ENCODE measurements around the gene SPDYC. TPM values are rescaled to one million over a fixed set of nuclear protein-coding genes. Genes with fewer than 3 reads are reported as not detected.
"Not testable (repeated sequence)": the region's sequence is repeated elsewhere in the genome, so short reads cannot be mapped to it uniquely, and the experiment has no call there.

The SPDYC gene
- polyA plus RNA-seq, 4 donors: not detected

DNA sequence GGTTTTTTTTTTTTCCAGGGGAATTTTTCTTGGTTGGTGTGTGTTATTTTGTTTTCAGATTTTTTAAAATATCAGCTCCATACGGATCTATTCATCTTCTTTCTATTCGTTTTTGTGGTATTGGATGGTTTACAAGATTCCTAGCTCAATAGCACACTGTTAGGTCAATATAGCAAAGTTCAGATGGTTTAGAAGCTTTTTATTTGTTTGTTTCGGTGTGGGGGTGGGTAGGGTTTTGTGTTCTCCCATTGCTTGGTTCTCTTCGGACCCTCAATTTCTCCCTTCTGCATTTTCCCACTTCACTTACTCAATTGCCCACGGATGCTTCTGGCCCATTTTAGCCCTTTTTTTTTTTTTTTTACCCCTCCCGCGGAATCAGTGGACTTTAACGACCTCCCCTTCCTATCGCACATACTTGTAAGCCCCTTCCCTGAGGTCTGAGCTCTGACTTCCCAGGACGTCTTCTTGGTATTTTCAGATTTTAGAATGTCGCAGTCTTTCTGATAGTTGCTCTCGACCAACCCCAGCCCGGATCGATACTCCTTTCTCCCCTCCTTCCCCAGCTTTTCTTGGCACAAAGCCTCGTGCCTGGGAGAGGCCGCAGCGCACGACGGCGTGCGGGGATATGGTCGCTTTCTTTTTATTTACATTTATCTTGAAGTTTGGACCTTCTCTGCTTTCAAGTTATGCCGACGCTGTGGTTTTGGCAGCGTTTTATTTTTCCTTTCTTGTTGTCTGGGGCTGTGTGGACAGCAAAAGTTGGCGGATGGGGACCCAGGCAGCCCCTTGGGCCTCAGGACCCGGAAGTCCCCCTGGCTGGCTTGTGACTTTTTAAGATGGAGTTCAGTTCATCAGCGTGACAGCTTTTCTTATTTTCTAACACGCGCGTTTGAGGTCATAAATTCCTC is 4.4 kb upstream of the SPDYC start:
- no peak for DNase-seq (ENCODE audit: low read depth in 4 of 4, low spot score in 3 of 4)

GRCh38 chr11:65166893-65167292 is 3.1 kb upstream of the SPDYC start:
- no peak for DNase-seq (ENCODE audit: low read depth in 4 of 4, low spot score in 3 of 4)

DNA sequence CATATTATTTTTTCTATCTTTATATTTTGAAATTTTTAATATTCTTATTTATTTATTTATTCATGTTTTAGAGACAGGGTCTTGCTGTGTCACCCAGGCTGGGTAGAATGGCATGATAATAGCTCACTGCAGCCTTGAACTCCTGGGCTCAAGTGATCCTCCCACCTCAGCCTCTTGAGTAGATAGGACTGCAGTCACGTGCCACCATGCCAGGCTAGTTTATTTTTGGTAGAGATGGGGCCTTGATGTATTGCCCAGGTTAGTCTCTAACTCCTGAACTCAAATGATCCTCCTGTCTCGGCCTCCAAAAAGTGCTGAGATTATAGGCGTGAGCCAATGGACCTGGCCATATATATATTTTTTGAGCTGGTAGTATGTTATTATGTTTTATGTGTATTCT is 2.4 kb upstream of the SPDYC start:
- DNase-seq (ENCODE audit: low read depth in 4 of 4, low spot score in 3 of 4): no peak

DNA sequence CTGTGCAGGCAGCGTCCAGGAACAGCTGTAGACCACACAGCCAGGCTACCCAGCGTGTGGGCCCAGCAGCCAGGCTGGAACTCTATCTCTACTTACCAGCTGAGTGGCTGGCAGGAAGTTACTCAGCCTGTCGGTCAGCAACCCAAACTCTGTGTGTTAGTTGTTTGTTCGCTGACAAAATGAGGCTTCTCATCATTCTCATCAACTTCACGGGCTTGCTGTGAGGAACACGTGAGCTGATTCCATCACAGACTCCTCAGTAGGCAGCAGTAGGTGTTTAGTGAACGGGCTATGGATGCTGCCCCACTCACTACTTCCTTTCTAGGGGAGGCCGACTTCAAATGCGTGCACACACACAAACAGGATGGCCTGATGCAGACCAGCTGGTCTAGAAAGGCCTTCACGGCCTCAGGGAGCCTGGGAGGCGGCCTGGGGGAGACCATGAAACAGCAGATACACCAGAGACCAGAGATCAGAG is 830 bp upstream of the SPDYC start:
- no peak for DNase-seq (ENCODE audit: low read depth in 4 of 4, low spot score in 3 of 4)

- DNase-seq (ENCODE audit: low read depth in 4 of 4, low spot score in 3 of 4): no peak
Observed at GRCh38 chr11:65172600-65172999, 2.6 kb downstream of the SPDYC start.

- not testable (repeated sequence) for DNase-seq (ENCODE audit: low read depth in 4 of 4, low spot score in 3 of 4)
Observed at GRCh38 chr11:65174571-65175010, 4.6 kb downstream of the SPDYC start.

GRCh38 chr11:65180877-65181568 is 11.0 kb downstream of the SPDYC start:
- peak in 2 of 4 donors; percentile 51 to 54 for DNase-seq (ENCODE audit: low read depth in 4 of 4, low spot score in 3 of 4)

DNA sequence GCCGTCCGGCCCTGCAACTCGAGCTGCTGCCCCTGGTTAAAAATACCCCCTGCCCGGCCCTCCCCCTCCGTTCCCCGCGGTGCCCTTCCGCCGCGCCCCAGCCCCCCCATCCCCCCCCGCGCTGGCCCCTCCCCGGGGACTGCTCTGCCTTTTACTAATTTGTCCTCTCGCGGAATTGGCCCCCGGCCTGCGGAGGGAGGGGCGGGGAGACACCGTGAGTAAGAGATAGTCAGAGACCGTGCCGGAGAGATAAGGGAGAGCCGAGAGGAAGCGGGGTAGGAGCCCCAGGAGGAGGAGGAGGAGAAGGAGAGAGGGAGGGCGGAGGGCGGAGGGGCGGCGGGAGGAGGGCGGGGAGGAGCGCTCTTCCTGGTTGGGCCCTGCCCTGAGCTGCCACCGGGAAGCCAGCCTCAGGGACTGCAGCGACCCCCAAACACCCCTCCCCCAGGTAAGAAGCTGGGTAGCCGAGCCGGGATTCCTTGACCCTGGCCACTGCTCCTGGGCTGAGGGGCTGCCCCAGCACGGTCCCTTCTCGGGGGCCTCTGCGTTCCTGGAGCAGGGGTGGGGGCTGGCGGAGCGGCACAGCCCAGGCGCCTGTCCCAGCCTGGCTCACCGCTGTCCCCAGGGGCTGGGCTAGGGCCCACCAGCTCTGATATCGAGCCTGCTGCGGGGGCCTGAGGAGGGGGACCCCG is 11.7 kb downstream of the SPDYC start, which contains the start of gene CAPN1:
TSS of gene CAPN1 (plus strand) at position 360 of the 689 bp plus-strand sequence. CDS start 774 bp downstream, outside the sequence.
- DNase-seq (ENCODE audit: low read depth in 4 of 4, low spot score in 3 of 4): peak in 1 of 4 donors; percentile 47

- no peak for DNase-seq (ENCODE audit: low read depth in 4 of 4, low spot score in 3 of 4)
Observed at GRCh38 chr11:65182258-65183170, 12.5 kb downstream of the SPDYC start.

- no peak for DNase-seq (ENCODE audit: low read depth in 4 of 4, low spot score in 3 of 4)
Observed at GRCh38 chr11:65183201-65183891, 13.3 kb downstream of the SPDYC start.

DNA sequence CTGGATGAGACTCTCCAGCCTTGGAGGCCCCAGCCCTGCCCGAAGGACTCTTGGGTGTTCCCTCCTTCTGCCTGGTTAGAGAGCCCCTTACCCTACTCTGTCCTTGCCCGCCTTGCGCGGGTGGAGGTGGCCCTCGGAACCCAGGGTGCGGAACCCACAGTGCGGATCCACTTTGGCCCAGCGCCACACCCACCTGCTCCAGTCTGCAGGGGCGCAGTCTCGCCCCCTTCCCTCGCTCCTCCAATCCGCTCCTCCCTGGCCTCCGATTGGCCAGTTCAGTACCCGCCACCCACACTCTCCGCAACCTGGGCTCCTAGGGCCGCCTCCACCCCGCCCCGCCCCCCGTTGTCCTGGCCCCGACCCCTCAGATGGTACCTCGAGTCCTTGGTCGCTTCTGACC is 14.1 kb downstream of the SPDYC start:
- no peak for DNase-seq (ENCODE audit: low read depth in 4 of 4, low spot score in 3 of 4)

DNA sequence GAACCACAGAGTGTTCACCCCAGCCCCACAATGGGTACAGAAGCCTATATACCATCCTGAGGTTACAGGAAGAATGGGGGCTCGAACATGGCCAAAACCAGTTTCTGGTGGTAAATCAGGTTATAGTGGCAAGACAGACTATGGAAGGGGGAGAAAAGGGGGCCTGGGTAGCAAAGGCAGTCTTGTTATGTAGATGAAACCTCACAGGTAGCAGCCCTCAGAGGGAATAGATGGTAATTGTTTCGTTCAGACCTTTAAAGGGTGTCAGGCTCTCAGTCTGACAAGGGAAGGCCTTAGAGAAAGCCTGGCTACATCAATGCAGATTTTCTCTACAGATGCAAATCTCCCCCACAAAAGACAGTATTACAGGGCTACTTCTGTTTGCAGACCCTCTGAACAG is 15.1 kb downstream of the SPDYC start:
- DNase-seq (ENCODE audit: low read depth in 4 of 4, low spot score in 3 of 4): no peak

DNA sequence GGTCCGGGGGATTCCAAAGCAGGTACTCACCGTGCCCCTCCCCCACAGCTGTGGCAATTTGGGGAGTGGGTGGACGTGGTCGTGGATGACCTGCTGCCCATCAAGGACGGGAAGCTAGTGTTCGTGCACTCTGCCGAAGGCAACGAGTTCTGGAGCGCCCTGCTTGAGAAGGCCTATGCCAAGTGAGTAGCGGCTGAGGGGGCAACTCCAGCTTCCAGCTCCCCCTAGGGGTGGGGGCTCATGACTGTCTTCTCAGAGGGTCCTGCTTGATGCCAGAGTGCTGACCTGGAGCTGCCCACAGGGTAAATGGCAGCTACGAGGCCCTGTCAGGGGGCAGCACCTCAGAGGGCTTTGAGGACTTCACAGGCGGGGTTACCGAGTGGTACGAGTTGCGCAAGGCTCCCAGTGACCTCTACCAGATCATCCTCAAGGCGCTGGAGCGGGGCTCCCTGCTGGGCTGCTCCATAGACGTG is 15.9 kb downstream of the SPDYC start:
- no peak for DNase-seq (ENCODE audit: low read depth in 4 of 4, low spot score in 3 of 4)

- DNase-seq (ENCODE audit: low read depth in 4 of 4, low spot score in 3 of 4): no peak
Observed at GRCh38 chr11:65186701-65187100, 16.7 kb downstream of the SPDYC start.

- DNase-seq (ENCODE audit: low read depth in 4 of 4, low spot score in 3 of 4): no peak
Observed at GRCh38 chr11:65187146-65187675, 17.2 kb downstream of the SPDYC start.

DNA sequence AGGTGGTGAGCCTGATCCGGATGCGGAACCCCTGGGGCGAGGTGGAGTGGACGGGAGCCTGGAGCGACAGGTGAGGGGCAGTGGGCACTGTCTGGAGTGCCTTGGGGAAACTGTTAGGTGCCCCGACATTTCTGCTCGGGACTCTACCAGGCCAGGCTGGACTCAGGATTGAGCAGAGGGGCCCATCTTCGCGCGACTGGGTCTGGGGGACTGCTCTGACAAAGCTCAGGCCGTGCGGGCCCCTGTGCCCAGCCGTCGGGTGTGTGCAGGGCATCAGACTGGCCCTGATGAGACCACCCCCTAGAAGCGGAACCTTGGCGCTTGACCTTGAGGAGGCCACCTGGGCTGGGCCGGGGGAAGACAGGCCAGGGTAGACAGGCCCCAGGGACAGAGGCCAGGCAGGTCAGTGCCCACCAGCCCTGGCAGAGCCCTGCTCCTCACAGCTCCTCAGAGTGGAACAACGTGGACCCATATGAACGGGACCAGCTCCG is 18.0 kb downstream of the SPDYC start:
- no peak for DNase-seq (ENCODE audit: low read depth in 4 of 4, low spot score in 3 of 4)

- DNase-seq (ENCODE audit: low read depth in 4 of 4, low spot score in 3 of 4): no peak
Observed at GRCh38 chr11:65188486-65188885, 18.5 kb downstream of the SPDYC start.

DNA sequence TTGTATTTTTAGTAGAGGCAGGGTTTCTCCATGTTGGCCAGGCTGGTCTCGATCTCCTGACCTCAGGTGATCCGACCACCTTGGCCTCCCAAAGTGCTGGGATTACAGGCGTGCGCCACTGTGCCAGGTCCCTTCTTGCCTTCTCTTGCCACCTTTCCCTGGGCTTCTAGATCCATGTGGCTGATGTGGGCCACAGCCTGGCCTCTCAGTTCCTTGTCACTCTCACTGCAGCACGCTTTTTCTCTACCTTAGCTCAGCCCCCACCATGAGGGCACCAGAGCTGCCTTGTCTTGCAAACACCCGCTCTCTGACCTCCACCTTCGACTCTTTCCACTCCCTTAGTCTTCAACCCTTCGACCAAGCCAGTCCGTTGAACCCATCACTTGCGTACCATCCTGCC is 19.2 kb downstream of the SPDYC start:
- DNase-seq (ENCODE audit: low read depth in 4 of 4, low spot score in 3 of 4): no peak

- no peak for DNase-seq (ENCODE audit: low read depth in 4 of 4, low spot score in 3 of 4)
Observed at GRCh38 chr11:65194564-65194963, 24.5 kb downstream of the SPDYC start.
